Prostate gland (tissue), 2 donors: ENCODE results near the gene SYT2. TPM values are rescaled to one million over a fixed set of nuclear protein-coding genes. Genes with fewer than 3 reads are reported as not detected.

Experiments
- DNase-seq: peaks from one replicate; pipeline ENCODE4 v3.0.0-alpha.2; 2019; ENCODE audit warnings: low spot score
- H3K27ac ChIP-seq, 2 donors: fragments of 200-600 bp; sonication (generic); 2 replicates each; pipeline ENCODE4 v1.5.1; 2017 to 2019
- H3K27me3 ChIP-seq: fragments of 200-600 bp; sonication (generic); replicated peaks from 2 replicates; pipeline ENCODE4 v1.5.1; 2019; ENCODE audit not compliant: insufficient read depth
- H3K36me3 ChIP-seq, 2 donors: fragments of 200-600 bp; sonication (generic); 1 replicate in 1 of 2; 2 replicates in 1 of 2; pipeline versions ENCODE4 v1.5.1 to v1.8.1; 2017 to 2019
- H3K4me1 ChIP-seq: fragments of 200-600 bp; sonication (generic); replicated peaks from 2 replicates; pipeline ENCODE4 v1.5.1; 2019
- H3K4me3 ChIP-seq, 2 donors: fragments of 200-600 bp; sonication (generic); 2 replicates each; pipeline ENCODE4 v1.5.1; 2017 to 2019
- H3K9me3 ChIP-seq: fragments of 200-600 bp; sonication (generic); 2 replicates; pipeline ENCODE4 v1.5.1; 2017
- CTCF ChIP-seq, 4 experiments: fragments of 200-600 bp in 2 of 4; fragments of 450-650 bp in 2 of 4; sonication (generic) in 2 of 4; IDR thresholded peaks; 1 replicate in 3 of 4; 2 replicates in 1 of 4; pipeline ENCODE4 v1.5.1; 2016 to 2019; ENCODE audit warnings: antibody characterized with exemption in 4 of 4, mild to moderate bottlenecking in 2 of 4, moderate library complexity in 2 of 4
- POLR2A ChIP-seq: fragments of 450-650 bp; IDR thresholded peaks from one replicate; pipeline ENCODE4 v1.6.1; 2016; ENCODE audit warnings: antibody characterized with exemption, mild to moderate bottlenecking
- POLR2AphosphoS5 ChIP-seq: sonication (generic); formaldehyde crosslinking; IDR thresholded peaks from one replicate; pipeline ENCODE4 v1.6.1; 2017; ENCODE audit warnings: antibody characterized with exemption
- WGBS: methylation state at CpG from one replicate; pipeline ENCODE4 v1.1.5; 2018; 5-methylcytosine and 5-hydroxymethylcytosine counted together
- intact Hi-C: fragments of 100-400 bp; cut with DNase I; formaldehyde crosslinking; loops from one replicate; pipeline ENCODE4 v1.14.2; 2022
- total RNA-seq, 2 donors: library from RNA; depleted of rRNA; stranded (reverse); fragments of >200 nt; gene quantifications; one replicate each; pipeline ENCODE4 v1.1.0, GENCODE V29; 2016

SYT2 gene
- total RNA-seq, 2 donors from 2014 or later: 0.09 to 7.1 TPM

DNA sequence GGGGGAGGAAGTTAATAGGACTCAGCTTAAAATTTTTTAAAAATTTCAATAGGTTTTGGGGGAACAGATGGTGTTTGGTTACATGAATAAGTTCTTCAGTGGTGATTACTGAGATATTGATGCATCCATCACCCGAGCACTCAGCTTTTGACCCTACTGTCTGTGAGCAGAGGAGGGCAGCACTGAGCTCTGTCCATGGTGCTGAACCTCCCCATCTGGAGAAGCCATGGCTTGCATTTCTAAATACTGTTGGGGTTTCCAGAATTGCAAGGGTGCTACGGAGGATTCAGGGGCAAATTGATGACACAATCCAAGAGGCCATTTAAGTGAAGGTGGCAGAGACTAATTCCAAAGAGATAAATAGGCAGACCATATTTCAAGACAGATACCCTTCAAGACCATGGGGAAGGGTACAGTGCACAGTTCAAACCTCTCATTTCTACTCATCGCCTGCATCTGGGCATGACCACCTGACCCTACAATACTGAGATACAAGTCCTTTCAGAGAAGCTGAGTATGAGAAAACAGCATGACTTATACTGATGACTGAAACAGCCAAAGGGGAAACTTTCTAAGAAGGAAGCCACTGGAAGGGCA lies 17.2 kb downstream of the SYT2 start:
- Histone ChIP-seq H3K36me3 (no peaks in the 10 kb centered on the region), H3K27ac (no peak overlapping the region), H3K9me3 (no peaks in the 10 kb centered on the region), H3K27me3 (no peaks in the 10 kb centered on the region), H3K4me1 (no peaks in the 10 kb centered on the region), H3K4me3 (no peak overlapping the region)
- intact Hi-C loops: no loop called here
- no peak for TF ChIP-seq POLR2AphosphoS5
- TF ChIP-seq POLR2A: no peak
- TF ChIP-seq CTCF (IDR thresholded peaks at IDR 0.05): peak in 3 of 4 experiments; percentile 13 to 49 (median 19)
- 35% methylated on average over 3 of the region's 3 CpGs for WGBS
- DNase-seq: peak; percentile 31

GRCh38 chr1:202691816-202692215 lies 18.4 kb downstream of the SYT2 start:
- H3K4me1 ChIP-seq: no peaks in the 10 kb centered on the region
- 72% methylated on average over 2 of the region's 2 CpGs for WGBS
- TF ChIP-seq CTCF (IDR thresholded peaks at IDR 0.05) (no peak), POLR2AphosphoS5 (no peak), POLR2A (no peak)
- H3K36me3 ChIP-seq: no peaks in the 10 kb centered on the region
- no peaks in the 10 kb centered on the region for H3K27me3 ChIP-seq
- no peak for DNase-seq
- no peak overlapping the region for H3K27ac ChIP-seq
- intact Hi-C loops: no loop called here
- H3K9me3 ChIP-seq: no peaks in the 10 kb centered on the region
- no peak overlapping the region for H3K4me3 ChIP-seq

DNA sequence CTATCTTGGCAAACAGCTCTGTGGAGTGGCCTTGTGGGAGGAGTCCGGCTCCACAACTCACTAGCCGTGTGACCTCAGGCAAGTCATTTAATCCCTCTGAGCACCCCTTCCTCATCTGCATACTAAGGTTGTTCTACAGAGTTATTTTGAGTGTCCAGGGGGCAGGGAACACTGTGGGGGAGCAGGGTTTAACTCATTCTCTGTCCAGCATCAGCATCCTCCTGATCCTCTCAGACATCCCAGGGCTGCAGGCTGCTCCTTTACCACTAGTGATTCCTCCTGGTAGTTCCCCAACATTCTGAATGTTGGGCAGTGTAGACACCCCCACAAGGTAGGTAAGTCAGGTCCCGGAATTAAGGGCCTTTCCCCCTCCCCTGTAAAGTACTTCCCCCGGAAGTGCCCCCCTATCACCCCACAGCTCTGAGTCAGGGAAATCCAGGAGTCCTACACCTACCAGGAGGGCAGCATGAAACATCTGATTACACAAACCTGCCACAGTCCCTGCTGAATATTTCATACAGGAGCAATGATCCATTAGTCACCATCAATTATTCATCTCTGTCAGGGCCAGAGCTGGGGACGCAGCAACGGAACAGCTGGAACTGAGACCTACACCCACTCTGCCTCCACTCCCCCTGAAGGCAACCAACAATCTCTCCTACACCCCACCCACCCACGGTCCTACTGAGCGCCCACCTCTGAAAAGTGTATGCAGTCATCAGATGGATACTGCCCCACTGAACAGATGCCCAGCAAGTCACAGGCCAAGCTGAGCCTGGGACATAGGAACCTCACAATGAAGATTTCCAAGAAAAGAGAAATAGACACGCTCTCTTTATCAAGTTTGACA lies 20.5 kb downstream of the SYT2 start:
- no peaks in the 10 kb centered on the region for H3K9me3 ChIP-seq
- H3K27me3 ChIP-seq: no peaks in the 10 kb centered on the region
- H3K4me1 ChIP-seq: no peaks in the 10 kb centered on the region
- TF ChIP-seq CTCF (IDR thresholded peaks at IDR 0.05): no peak
- TF ChIP-seq POLR2A: no peak
- no peak for TF ChIP-seq POLR2AphosphoS5
- intact Hi-C loops: no loop called here
- H3K4me3 ChIP-seq: no peak overlapping the region
- no peaks in the 10 kb centered on the region for H3K36me3 ChIP-seq
- 74% methylated on average over 9 of the region's 9 CpGs for WGBS
- no peak overlapping the region for H3K27ac ChIP-seq
- no peak for DNase-seq

GRCh38 chr1:202689082-202689481 lies 21.2 kb downstream of the SYT2 start:
- intact Hi-C loops: no loop called here

More at GRCh38 chr1:202689082-202689481, 21.2 kb downstream of the SYT2 start:
- H3K9me3 ChIP-seq: no peaks in the 10 kb centered on the region
- no peak overlapping the region for H3K27ac ChIP-seq
- DNase-seq: no peak
- 59% methylated on average over 3 of the region's 3 CpGs for WGBS
- no peak for TF ChIP-seq POLR2A
- TF ChIP-seq CTCF (IDR thresholded peaks at IDR 0.05): no peak
- TF ChIP-seq POLR2AphosphoS5: no peak
- no peak overlapping the region for H3K4me3 ChIP-seq
- H3K36me3 ChIP-seq: no peaks in the 10 kb centered on the region
- no peaks in the 10 kb centered on the region for H3K27me3 ChIP-seq
- H3K4me1 ChIP-seq: no peaks in the 10 kb centered on the region
